ENCODE data around the gene CLGN.
A peak's percentile ranks its signal among the peaks of the same experiment; 100 is the strongest.
"Not testable (repeated sequence)": the region's sequence is repeated elsewhere in the genome, so short reads cannot be mapped to it uniquely, and the experiment has no call there.

Gene CLGN

GRCh38 chr4:140426610-140427105 lies 790 bp downstream of the CLGN start:
- Mint-ChIP-seq H3K27ac (no peak overlapping the region), H3K9me3 (no peaks in the 10 kb centered on the region), H3K4me1 (ENCODE audit: low read depth in 2 of 2) (peaks cover 3 to 5% of the 10 kb centered on the region in 2 donors), H3K4me3 (peak overlapping the region; percentile 26 to 76), H3K27me3 (peaks cover 55 to 78% of the 10 kb centered on the region in 2 donors), H3K36me3 (ENCODE audit: insufficient read depth) (no peaks in the 10 kb centered on the region)
- no peak for DNase-seq
- no peak for ATAC-seq (replicated peaks)

DNA sequence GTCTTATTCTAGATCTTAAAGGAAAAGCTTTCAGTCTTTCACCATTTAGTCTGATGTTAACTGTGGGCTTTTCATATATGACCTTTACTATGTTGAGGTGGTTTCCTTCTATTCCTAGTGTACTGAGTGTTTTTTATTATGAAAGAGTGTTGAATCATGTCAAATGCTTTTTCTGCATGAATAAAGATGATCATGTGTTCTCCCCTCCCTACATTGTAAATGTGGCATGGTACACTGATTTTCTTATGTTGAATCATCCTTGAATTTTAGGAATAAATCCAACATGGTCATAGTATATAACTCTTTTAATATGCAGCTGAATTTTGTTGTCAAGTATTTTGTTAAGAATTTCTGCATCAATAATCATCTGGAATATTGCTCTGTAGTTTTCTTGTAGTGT lies 4.3 kb downstream of the CLGN start:
- DNase-seq (no peak), ATAC-seq (replicated peaks) (no peak)
- H3K36me3 Mint-ChIP-seq (ENCODE audit: insufficient read depth), result no peaks in the 10 kb centered on the region
- H3K9me3 Mint-ChIP-seq, result no peaks in the 10 kb centered on the region
- H3K27ac Mint-ChIP-seq, result no peak overlapping the region
- H3K27me3 Mint-ChIP-seq, result peaks cover 38 to 48% of the 10 kb centered on the region in 2 donors
- H3K4me3 Mint-ChIP-seq, result no peak overlapping the region
- H3K4me1 Mint-ChIP-seq (ENCODE audit: low read depth in 2 of 2), result peaks cover 3 to 5% of the 10 kb centered on the region in 2 donors

GRCh38 chr4:140413130-140413969 lies 14.1 kb downstream of the CLGN start:
- H3K36me3 Mint-ChIP-seq (ENCODE audit: insufficient read depth); ATAC-seq (replicated peaks); H3K9me3 Mint-ChIP-seq; H3K4me3 Mint-ChIP-seq; H3K4me1 Mint-ChIP-seq (ENCODE audit: low read depth in 2 of 2); DNase-seq; H3K27ac Mint-ChIP-seq: not testable (repeated sequence)
- H3K27me3 Mint-ChIP-seq, result peaks cover 14 to 16% of the 10 kb centered on the region in 2 donors

DNA sequence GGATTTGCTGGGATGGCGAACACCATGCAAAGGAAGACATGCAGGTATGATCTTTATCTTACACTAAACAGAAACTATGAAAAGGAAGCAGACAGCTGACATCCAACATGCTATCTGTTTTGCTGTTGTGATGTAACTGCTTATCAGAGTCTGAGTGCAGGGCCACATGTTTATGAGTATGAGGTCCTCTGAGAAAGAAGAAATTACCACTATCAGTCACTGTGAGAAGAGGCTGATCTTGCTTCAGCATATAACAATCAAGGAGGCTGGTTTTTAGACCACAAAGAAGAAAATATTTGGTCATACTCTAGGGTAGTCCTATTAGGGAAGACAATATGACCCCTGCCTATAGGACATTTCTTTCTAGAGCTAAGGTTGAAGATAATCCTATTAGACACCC lies 18.5 kb downstream of the CLGN start:
- peaks cover 34 to 45% of the 10 kb centered on the region in 2 donors for H3K27me3 Mint-ChIP-seq
- ATAC-seq (replicated peaks), result no peak
- H3K4me3 Mint-ChIP-seq, result no peak overlapping the region
- no peaks in the 10 kb centered on the region for H3K36me3 Mint-ChIP-seq (ENCODE audit: insufficient read depth)
- no peaks in the 10 kb centered on the region for H3K4me1 Mint-ChIP-seq (ENCODE audit: low read depth in 2 of 2)
- no peaks in the 10 kb centered on the region for H3K9me3 Mint-ChIP-seq
- no peak for DNase-seq
- H3K27ac Mint-ChIP-seq, result no peak overlapping the region

- no peaks in the 10 kb centered on the region for H3K9me3 Mint-ChIP-seq
Observed at GRCh38 chr4:140406292-140406691, 21.2 kb downstream of the CLGN start.

DNA sequence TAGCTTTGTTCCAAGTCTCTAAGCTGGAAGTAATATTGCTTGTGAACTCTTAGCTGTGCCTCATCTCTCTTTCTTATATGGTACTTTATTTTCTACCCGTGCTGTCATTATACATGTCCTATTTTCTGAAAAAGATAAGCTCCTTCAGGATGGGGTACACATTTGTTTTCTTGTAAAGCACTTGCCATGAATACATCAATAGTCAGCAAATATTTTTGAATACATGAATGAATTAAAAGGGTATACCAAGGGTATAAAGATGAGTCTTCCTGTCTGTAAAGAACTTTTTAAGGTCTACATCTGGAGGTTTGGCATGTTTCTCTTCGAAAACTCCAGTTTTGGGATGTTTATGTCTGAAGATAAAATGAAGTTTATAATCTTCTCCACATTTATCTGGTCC lies 27.3 kb downstream of the CLGN start:
- ATAC-seq (replicated peaks), result no peak
- H3K4me3 Mint-ChIP-seq, result no peak overlapping the region
- no peak for DNase-seq
- H3K4me1 Mint-ChIP-seq (ENCODE audit: low read depth in 2 of 2), result no peaks in the 10 kb centered on the region
- H3K36me3 Mint-ChIP-seq (ENCODE audit: insufficient read depth), result no peaks in the 10 kb centered on the region
- H3K27me3 Mint-ChIP-seq, result peaks cover 23 to 24% of the 10 kb centered on the region in 2 donors
- no peaks in the 10 kb centered on the region for H3K9me3 Mint-ChIP-seq
- no peak overlapping the region for H3K27ac Mint-ChIP-seq

More at GRCh38 chr4:140406292-140406691, 21.2 kb downstream of the CLGN start:
- peaks cover 21 to 33% of the 10 kb centered on the region in 2 donors for H3K27me3 Mint-ChIP-seq
- H3K27ac Mint-ChIP-seq, result no peak overlapping the region
- no peak overlapping the region for H3K4me3 Mint-ChIP-seq
- no peaks in the 10 kb centered on the region for H3K4me1 Mint-ChIP-seq (ENCODE audit: low read depth in 2 of 2)
- no peak for ATAC-seq (replicated peaks)
- H3K36me3 Mint-ChIP-seq (ENCODE audit: insufficient read depth), result no peaks in the 10 kb centered on the region
- DNase-seq, result no peak

GRCh38 chr4:140395668-140396067 lies 31.8 kb downstream of the CLGN start:
- no peaks in the 10 kb centered on the region for H3K4me1 Mint-ChIP-seq (ENCODE audit: low read depth in 2 of 2)
- no peak overlapping the region for H3K27ac Mint-ChIP-seq
- H3K4me3 Mint-ChIP-seq, result no peak overlapping the region
- H3K36me3 Mint-ChIP-seq (ENCODE audit: insufficient read depth), result no peaks in the 10 kb centered on the region
- H3K9me3 Mint-ChIP-seq, result no peaks in the 10 kb centered on the region
- DNase-seq (no peak), ATAC-seq (replicated peaks) (no peak)
- peaks cover 7 to 24% of the 10 kb centered on the region in 2 donors for H3K27me3 Mint-ChIP-seq

- H3K27ac Mint-ChIP-seq, result no peak overlapping the region
- H3K4me1 Mint-ChIP-seq (ENCODE audit: low read depth in 2 of 2), result no peaks in the 10 kb centered on the region
- peaks cover 0 to 7% of the 10 kb centered on the region in 2 donors for H3K27me3 Mint-ChIP-seq
- no peaks in the 10 kb centered on the region for H3K9me3 Mint-ChIP-seq
- no peak for ATAC-seq (replicated peaks)
- no peak for DNase-seq
- no peak overlapping the region for H3K4me3 Mint-ChIP-seq
- H3K36me3 Mint-ChIP-seq (ENCODE audit: insufficient read depth), result no peaks in the 10 kb centered on the region
Observed at GRCh38 chr4:140388015-140388414, 39.4 kb downstream of the CLGN start.

DNA sequence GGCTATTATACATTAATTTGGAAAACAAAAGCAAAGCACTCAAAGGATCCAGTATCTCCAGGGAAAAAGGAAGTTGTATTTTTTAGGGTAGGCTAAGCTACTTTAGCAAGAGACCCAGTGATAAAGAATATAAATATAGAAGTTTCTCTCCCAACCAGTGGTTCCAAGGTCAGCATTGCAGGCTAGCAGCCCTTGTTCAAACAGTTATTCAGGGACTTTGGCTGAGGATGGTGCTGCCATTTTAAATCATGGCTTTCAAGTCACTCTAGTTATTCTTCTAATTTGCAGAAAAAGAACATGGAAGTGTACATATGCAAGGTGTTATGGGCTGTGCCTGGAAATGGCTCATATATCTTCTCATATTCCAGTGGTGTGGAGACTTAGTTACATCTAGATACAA lies 44.7 kb downstream of the CLGN start:
- Mint-ChIP-seq H3K9me3 (no peaks in the 10 kb centered on the region), H3K4me1 (ENCODE audit: low read depth in 2 of 2) (no peaks in the 10 kb centered on the region), H3K36me3 (ENCODE audit: insufficient read depth) (peaks cover 11% of the 10 kb centered on the region), H3K27me3 (no peaks in the 10 kb centered on the region), H3K27ac (no peak overlapping the region), H3K4me3 (no peak overlapping the region)
- no peak for DNase-seq
- ATAC-seq (replicated peaks), result no peak

DNA sequence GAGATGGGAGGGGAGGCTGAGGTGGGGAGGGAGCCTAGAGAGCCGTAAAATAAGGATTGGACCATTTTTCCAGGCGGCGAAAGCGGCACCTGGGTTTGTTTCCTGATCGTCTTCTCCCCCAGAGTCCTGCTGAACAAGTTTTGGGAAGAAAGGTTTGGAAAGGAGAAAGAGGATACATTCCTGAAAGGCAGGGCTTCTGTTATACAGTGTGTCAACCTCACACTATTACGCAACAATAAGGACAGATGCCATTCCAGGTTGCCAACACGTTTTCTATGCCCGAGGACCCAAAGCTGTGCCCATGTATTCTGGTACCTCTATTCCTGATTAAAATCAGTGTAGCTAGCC lies 53.3 kb downstream of the CLGN start:
- no peak overlapping the region for H3K27ac Mint-ChIP-seq
- H3K4me1 Mint-ChIP-seq (ENCODE audit: low read depth in 2 of 2), result peaks cover 15 to 31% of the 10 kb centered on the region in 2 donors
- no peaks in the 10 kb centered on the region for H3K27me3 Mint-ChIP-seq
- H3K4me3 Mint-ChIP-seq, result no peak overlapping the region
- DNase-seq, result no peak
- no peaks in the 10 kb centered on the region for H3K36me3 Mint-ChIP-seq (ENCODE audit: insufficient read depth)
- no peak for ATAC-seq (replicated peaks)
- H3K9me3 Mint-ChIP-seq, result no peaks in the 10 kb centered on the region

DNA sequence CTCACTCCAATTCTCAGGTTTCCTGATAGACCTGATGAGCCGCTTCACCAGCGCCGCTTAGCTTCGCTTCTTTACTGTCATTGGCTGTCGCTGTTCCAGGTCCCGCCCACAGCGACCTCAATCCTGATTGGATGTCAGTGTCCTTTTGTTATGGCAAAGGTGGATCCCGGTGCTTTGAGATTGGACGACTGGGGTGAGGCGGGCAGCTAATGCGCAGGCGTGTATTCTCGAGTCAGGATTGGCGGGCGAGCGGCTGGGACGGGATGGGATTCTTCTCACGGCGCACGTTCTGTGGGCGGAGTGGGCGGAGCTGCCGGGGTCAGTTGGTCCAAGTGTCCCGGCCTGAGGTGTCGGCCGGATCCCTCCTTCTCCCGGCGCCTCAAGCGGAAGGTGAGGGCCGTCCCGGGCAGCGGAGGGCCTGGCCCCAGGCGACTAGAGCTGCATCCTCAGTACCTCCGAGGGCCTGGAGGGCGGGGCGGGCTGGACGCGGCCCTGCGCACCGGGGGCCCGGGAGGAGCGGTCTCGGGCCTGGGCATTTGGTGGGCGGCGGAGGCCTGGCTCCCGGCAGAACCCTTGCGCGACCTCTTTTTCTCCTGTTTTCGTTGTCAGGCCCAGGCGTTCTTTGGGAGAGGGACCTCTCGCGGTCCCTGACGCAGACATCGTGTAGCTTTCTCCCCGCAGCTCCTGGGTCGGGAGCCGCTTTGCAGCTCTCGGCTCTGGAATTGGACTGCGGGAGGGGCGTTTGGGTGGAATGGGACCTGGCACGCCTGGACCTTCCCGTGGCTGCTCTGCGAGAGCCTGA lies 53.9 kb downstream of the CLGN start, which contains the start of gene SCOC:
TSS of gene SCOC (plus strand) at position 319 of the 802 bp plus-strand sequence. CDS start 5,525 bp downstream, outside the sequence.
- H3K36me3 Mint-ChIP-seq (ENCODE audit: insufficient read depth), result no peaks in the 10 kb centered on the region
- H3K4me1 Mint-ChIP-seq (ENCODE audit: low read depth in 2 of 2), result peaks cover 15 to 31% of the 10 kb centered on the region in 2 donors
- ATAC-seq (replicated peaks) (peak; percentile 92), DNase-seq (peak; percentile 93 to 94 (median 93))
- no peak within 1 kb of the TSS for H3K4me3 Mint-ChIP-seq
- no peaks in the 10 kb centered on the region for H3K9me3 Mint-ChIP-seq
- H3K27ac Mint-ChIP-seq, result no peak within 1 kb of the TSS
- no peaks in the 10 kb centered on the region for H3K27me3 Mint-ChIP-seq

DNA sequence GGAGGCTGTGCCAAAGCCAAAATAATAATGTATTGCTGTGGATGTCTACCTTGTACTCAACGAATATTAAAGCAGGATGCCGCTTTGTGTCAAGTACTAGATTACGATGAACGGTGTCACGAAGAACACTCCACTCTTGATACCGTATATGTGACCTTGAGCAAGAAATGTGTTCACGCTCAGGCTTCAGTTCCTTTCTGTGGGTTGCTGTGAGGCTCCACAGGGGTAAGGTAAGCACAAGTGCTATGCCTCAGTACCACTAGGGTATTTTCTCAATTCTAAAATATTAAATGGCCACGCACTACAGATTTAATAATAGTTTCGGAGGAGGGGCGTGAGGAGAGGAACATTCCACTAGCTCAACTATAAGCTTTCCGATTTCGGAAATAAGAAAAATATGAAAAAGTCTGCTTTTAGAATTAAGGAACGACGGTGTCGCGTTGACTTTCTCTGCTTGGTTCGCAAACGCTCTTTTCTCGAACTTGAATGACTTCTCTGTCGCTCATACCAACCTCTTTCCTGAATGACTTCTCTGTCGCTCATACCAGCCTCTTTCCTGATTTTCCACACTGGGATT lies 54.6 kb downstream of the CLGN start:
- DNase-seq (peak; percentile 32 to 41 (median 33)), ATAC-seq (replicated peaks) (peak; percentile 64)
- H3K27ac Mint-ChIP-seq, result no peak overlapping the region
- H3K4me1 Mint-ChIP-seq (ENCODE audit: low read depth in 2 of 2), result peaks cover 15 to 31% of the 10 kb centered on the region in 2 donors
- H3K36me3 Mint-ChIP-seq (ENCODE audit: insufficient read depth), result no peaks in the 10 kb centered on the region
- H3K4me3 Mint-ChIP-seq, result no peak overlapping the region
- H3K9me3 Mint-ChIP-seq, result no peaks in the 10 kb centered on the region
- H3K27me3 Mint-ChIP-seq, result no peaks in the 10 kb centered on the region

GRCh38 chr4:140368686-140369085 lies 58.8 kb downstream of the CLGN start:
- no peak overlapping the region for H3K27ac Mint-ChIP-seq
- H3K36me3 Mint-ChIP-seq (ENCODE audit: insufficient read depth), result no peaks in the 10 kb centered on the region
- no peaks in the 10 kb centered on the region for H3K9me3 Mint-ChIP-seq

More at GRCh38 chr4:140368686-140369085, 58.8 kb downstream of the CLGN start:
- Mint-ChIP-seq H3K27me3 (no peaks in the 10 kb centered on the region), H3K4me1 (ENCODE audit: low read depth in 2 of 2) (peaks cover 0 to 4% of the 10 kb centered on the region in 2 donors), H3K4me3 (no peak overlapping the region)
- ATAC-seq (replicated peaks) (no peak), DNase-seq (no peak)
